Measurements from ENCODE around the gene IL10RB.
A peak's percentile ranks its signal among the peaks of the same experiment; 100 is the strongest.

IL10RB gene

GRCh38 chr21:33332143-33332542 is 66.0 kb downstream of the IL10RB start:
- DNase-seq (ENCODE audit: low spot score), result no peak

- DNase-seq (ENCODE audit: low spot score), result no peak
Observed at GRCh38 chr21:33334191-33334590, 68.0 kb downstream of the IL10RB start.

GRCh38 chr21:33334824-33335223 is 68.7 kb downstream of the IL10RB start:
- no peak for DNase-seq (ENCODE audit: low spot score)

GRCh38 chr21:33339135-33339534 is 73.0 kb downstream of the IL10RB start:
- DNase-seq (ENCODE audit: low spot score), result peak; percentile 10

GRCh38 chr21:33339918-33340317 is 73.8 kb downstream of the IL10RB start:
- DNase-seq (ENCODE audit: low spot score), result no peak

- no peak for DNase-seq (ENCODE audit: low spot score)
Observed at GRCh38 chr21:33345751-33346238, 79.6 kb downstream of the IL10RB start.

All from germinal center (tissue), 1 donor.